ENCODE measurements around the gene MMS19. TPM values are rescaled to one million over a fixed set of nuclear protein-coding genes. Genes with fewer than 3 reads are reported as not detected.
"Not testable (repeated sequence)": the region's sequence is repeated elsewhere in the genome, so short reads cannot be mapped to it uniquely, and the experiment has no call there.

The MMS19 gene
- total RNA-seq, 1 experiment from 2014 or later, result 83.3 TPM

GRCh38 chr10:97426776-97427570, 71.2 kb downstream of the MMS19 start:
- intact Hi-C loops (cut with micrococcal nuclease; ENCODE audit: unreplicated experiment) (no loop called here), in situ Hi-C loops (cut with HindIII; ENCODE audit: low pct_unique_long_range_greater_than_20kb, low sequenced_read_pairs) (no loop called here)
- 0 out of 2 replicates have a peak, but pooled peaks have one; percentile 19 for TF ChIP-seq POLR2AphosphoS5 (IDR thresholded peaks at IDR 0.05; ENCODE audit: low read depth, low read length)
- no peak for TF ChIP-seq REST (IDR thresholded peaks at IDR 0.05; ENCODE audit: insufficient read depth in 1 of 2, low read depth in 2 of 2, low read length in 1 of 2)
- BruUV-seq (replicated peaks), result no TSS peak
- Histone ChIP-seq H3K4me1 (ENCODE audit: control insufficient read depth, insufficient read depth, low read length) (peaks cover 10% of the 10 kb centered on the region), H3K36me3 (ENCODE audit: control insufficient read depth, insufficient read depth, low read length) (peaks cover 37% of the 10 kb centered on the region), H3K4me3 (ENCODE audit: low read depth in 2 of 2, low read length in 2 of 2) (peak overlapping the region; percentile 83), H3K27me3 (ENCODE audit: control insufficient read depth, insufficient read depth, low read length) (no peaks in the 10 kb centered on the region), H3K27ac (ENCODE audit: low read length) (peak overlapping the region; percentile 94), H3K9me3 (ENCODE audit: control insufficient read depth, insufficient read depth, low read depth, low read length) (no peaks in the 10 kb centered on the region)
- CTCF ChIA-PET, result no interaction called here
- POLR2A ChIA-PET, result interaction anchor here (0.6 kb wide), 1 partner anchor 94 kb away, joined by 9 read pairs; no protein-coding TSS in a partner anchor
- no peak for DNase-seq (ENCODE audit: low read depth, low spot score)
- no peak for ATAC-seq

DNA sequence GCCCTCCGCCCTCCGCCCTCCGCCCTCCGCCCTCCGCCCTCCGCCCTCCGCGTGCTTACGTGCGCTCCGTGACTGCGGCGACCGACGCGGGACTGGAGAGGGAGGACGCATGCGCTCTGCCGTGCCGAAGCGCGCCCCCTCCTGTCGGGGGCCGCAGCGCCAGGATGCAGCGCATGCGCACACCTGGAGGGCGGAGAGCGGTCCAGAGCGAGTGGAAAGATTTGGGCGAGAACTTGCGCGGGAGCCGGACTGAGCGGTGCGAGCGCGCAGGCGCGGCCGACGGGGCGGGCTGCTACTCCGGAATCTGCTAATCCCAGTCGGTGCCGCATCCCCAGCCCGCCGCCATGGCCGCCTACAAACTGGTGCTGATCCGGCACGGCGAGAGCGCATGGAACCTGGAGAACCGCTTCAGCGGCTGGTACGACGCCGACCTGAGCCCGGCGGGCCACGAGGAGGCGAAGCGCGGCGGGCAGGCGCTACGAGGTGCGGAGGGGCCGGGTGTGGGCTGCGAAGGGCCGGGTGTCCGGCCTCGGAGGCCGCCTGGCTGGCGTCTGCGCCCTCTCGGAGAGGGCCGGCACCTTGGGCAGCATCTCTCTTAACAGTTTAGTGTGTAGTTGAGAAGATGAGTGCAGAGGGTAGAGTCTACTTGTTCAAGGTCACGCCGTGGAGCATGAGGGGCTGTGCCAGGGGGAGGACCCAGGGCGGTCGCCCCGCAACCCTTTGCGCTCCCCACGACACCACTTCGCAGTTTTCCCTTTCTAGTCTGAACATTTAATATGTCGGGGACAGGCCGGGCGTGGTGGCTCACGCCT, 72.1 kb downstream of the MMS19 start, which contains the start of gene PGAM1:
PGAM1 (plus strand) TSS at position 228 of the 812 bp plus-strand sequence; CDS start at position 345, 117 bp downstream.
- TSS peak; percentile 80 for BruUV-seq (replicated peaks)
- Histone ChIP-seq H3K4me3 (ENCODE audit: low read depth in 2 of 2, low read length in 2 of 2) (peak within 1 kb of the TSS; percentile 83 to 89), H3K9me3 (ENCODE audit: control insufficient read depth, insufficient read depth, low read depth, low read length) (no peaks in the 10 kb centered on the region), H3K27me3 (ENCODE audit: control insufficient read depth, insufficient read depth, low read length) (no peaks in the 10 kb centered on the region), H3K27ac (ENCODE audit: low read length) (peak within 1 kb of the TSS; percentile 99), H3K4me1 (ENCODE audit: control insufficient read depth, insufficient read depth, low read length) (peaks cover 10% of the 10 kb centered on the region), H3K36me3 (ENCODE audit: control insufficient read depth, insufficient read depth, low read length) (peaks cover 31% of the 10 kb centered on the region)
- intact Hi-C loops (cut with micrococcal nuclease; ENCODE audit: unreplicated experiment) (no loop called here), in situ Hi-C loops (cut with HindIII; ENCODE audit: low pct_unique_long_range_greater_than_20kb, low sequenced_read_pairs) (no loop called here)
- ChIA-PET POLR2A (no interaction called here), CTCF (interaction anchor here (0.6 kb wide), 1 partner anchor 119 kb away, joined by 4 read pairs; no protein-coding TSS in a partner anchor)
- TF ChIP-seq SIN3A (IDR thresholded peaks at IDR 0.05; ENCODE audit: borderline replicate concordance, insufficient read depth, low read depth, low read length) (no peak; the same call in 1 of the 2 replicates), CTCF (IDR thresholded peaks at IDR 0.05) (peak; percentile 97), POLR2AphosphoS5 (IDR thresholded peaks at IDR 0.05; ENCODE audit: low read depth, low read length) (peak; percentile 81)
- DNase-seq (ENCODE audit: low read depth, low spot score) (peak; percentile 96), ATAC-seq (peak; percentile 96)

- ChIA-PET POLR2A (interaction anchor here (1.3 kb wide), 1 partner anchor 22 kb away, joined by 4 read pairs; the partner anchor contains the start of gene RRP12), CTCF (interaction anchor here (0.7 kb wide), 1 partner anchor 144 kb away, joined by 5 read pairs; no protein-coding TSS in a partner anchor)
- peaks cover 12% of the 10 kb centered on the region for H3K36me3 ChIP-seq (ENCODE audit: control insufficient read depth, insufficient read depth, low read length)
- BruUV-seq (replicated peaks); H3K9me3 ChIP-seq (ENCODE audit: control insufficient read depth, insufficient read depth, low read depth, low read length); DNase-seq (ENCODE audit: low read depth, low spot score); intact Hi-C loops (cut with micrococcal nuclease; ENCODE audit: unreplicated experiment); ATAC-seq; H3K27me3 ChIP-seq (ENCODE audit: control insufficient read depth, insufficient read depth, low read length); H3K4me3 ChIP-seq (ENCODE audit: low read depth in 2 of 2, low read length in 2 of 2); in situ Hi-C loops (cut with HindIII; ENCODE audit: low pct_unique_long_range_greater_than_20kb, low sequenced_read_pairs); H3K27ac ChIP-seq (ENCODE audit: low read length): not testable (repeated sequence)
- peaks cover 14% of the 10 kb centered on the region for H3K4me1 ChIP-seq (ENCODE audit: control insufficient read depth, insufficient read depth, low read length)
Observed at GRCh38 chr10:97423757-97424098, 74.5 kb downstream of the MMS19 start.

Data from Panc1 (cell line).